Stomach (tissue), 4 donors: ENCODE results near the gene FARSB.

Experiments
- CTCF ChIP-seq, 7 experiments: fragments of 450-650 bp in 4 of 7; fragments of 200-600 bp in 3 of 7; sonication (generic) in 3 of 7; IDR thresholded peaks; one replicate each; pipeline ENCODE4 v1.5.1; 2016 to 2019; ENCODE audit warnings: antibody characterized with exemption in 7 of 7, control low read depth in 2 of 7, mild to moderate bottlenecking in 1 of 7
- POLR2AphosphoS5 ChIP-seq, 3 donors: sonication (generic); formaldehyde crosslinking; IDR thresholded peaks; one replicate each; pipeline ENCODE4 v1.6.1; 2016; ENCODE audit warnings: antibody characterized with exemption in 3 of 3

- no peak for TF ChIP-seq CTCF (IDR thresholded peaks at IDR 0.05)
- TF ChIP-seq POLR2AphosphoS5 (IDR thresholded peaks at IDR 0.05): no peak
Observed at GRCh38 chr2:222563106-222563718, 92.7 kb downstream of the FARSB start.
